HG03064 (cell line): ENCODE data around the gene PGRMC2.
"Not testable (repeated sequence)": the region's sequence is repeated elsewhere in the genome, so short reads cannot be mapped to it uniquely, and the experiment has no call there.

Experiments used
- ATAC-seq: cut with Tn5 transposase; IDR thresholded peaks from one replicate; pipeline ENCODE4 v1.9.1; 2021; ENCODE audit warnings: low read depth; ENCODE audit not compliant: unreplicated experiment

Gene PGRMC2

DNA sequence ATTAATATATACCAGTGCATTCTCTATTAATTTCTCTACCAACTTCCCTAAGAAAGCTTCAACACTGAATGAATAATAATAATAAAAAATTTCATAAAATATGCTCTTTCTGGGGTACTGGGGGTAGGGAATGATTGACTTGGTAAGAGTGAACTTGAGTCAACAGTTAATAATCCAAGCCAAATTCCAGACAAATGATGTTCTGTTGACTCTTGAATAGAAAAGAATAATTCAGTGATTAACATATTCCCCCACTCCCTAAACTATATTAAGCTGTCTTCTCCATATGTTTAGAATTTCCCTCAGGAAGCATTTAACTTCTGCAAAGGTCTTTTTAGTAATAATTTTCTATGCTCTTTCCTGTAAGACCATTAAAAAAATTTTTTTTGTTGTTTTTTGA is 12.3 kb downstream of the PGRMC2 start:
- no peak for ATAC-seq

DNA sequence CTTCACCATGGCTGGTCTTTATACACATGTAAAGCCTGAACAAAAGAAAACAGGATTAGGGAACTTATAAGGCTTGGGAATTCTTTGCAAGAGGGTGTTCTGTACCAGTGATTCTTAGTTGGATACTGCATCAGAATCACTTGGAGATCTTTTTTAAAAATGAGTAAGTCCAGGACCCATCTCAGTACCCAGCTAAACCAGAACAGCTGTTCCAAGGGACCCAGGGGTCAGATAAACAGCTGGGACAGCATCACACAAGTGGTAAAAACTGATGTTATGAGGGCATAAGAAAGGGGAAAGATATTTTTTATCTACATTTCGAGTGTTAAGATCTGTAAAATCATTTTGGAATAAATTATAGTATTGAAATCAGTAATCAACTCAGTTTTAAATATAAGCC is 16.1 kb downstream of the PGRMC2 start:
- ATAC-seq, result no peak

DNA sequence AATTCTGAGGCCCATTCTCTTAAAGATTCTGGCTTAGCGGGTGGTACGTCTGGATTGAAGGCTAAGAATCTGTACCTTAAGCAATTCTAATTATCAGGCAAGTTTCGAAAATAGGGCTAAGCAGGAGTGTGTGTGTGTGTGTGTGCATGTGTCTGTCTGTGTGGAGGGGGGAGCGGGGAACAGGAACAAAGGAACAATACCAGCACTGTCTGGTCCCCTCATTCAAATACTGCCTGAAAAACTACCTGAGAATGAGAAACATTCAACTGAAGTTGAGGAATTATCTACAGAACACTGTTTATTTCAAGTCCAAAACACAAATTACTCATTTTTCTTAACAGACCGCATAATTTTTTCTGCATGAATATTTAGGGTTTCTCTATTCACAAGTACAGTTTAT is 18.6 kb downstream of the PGRMC2 start:
- no peak for ATAC-seq

DNA sequence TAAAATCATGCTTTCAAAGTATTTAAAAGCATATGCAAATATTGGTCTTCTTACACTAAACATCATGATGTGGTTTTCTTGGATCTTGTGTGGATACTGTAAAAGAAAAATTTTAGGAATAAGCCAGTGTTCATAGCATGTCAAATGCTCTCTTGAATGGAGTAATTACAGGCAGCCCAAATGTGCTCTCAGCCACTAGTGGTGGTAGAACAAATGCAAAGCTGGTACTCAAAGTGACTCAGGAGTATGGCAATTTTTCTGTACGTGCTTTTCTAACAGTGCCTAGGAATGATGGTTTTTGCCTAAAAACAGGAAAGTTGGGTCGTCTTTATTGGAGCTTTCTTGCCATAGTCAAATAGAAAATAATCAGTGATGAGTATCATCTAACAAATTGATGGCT is 19.9 kb downstream of the PGRMC2 start:
- ATAC-seq, result no peak

DNA sequence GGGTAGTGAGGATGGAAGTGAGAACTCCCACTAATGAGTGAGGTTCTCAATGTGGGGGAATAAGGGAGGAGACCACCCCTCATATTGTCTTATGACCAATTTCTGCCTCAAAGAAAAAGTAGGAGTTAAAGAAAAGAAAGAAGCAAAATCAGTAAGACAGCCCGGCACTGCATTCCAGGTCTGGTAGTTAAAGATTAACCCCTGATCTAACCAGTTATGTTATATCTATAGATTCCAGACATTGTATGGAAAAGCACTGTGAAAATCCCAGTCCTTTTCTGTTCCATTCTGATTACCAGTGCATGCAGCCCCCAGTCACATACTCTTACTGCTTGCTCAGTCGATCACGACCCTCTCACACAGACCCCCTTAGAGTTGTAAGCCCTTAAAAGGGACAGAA is 20.4 kb downstream of the PGRMC2 start:
- not testable (repeated sequence) for ATAC-seq

DNA sequence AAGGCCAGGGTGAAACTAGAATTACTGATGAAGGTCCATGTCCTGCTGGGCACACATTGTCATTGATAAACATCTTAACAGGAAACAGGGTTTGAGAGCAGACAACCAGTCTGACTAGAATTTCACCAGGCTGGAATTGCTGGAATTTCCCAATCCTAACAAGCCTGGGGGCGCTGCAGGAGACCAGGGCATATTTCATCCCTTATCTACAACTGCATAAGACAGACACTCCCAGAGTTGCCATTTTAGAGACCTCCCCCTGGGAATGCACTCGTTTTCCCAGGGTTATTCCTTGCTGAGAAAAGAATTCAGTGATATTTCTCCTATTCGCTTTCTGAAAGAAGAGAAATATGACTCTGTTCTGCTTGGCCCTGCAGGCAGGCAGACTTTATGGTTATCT is 22.1 kb downstream of the PGRMC2 start:
- not testable (repeated sequence) for ATAC-seq

DNA sequence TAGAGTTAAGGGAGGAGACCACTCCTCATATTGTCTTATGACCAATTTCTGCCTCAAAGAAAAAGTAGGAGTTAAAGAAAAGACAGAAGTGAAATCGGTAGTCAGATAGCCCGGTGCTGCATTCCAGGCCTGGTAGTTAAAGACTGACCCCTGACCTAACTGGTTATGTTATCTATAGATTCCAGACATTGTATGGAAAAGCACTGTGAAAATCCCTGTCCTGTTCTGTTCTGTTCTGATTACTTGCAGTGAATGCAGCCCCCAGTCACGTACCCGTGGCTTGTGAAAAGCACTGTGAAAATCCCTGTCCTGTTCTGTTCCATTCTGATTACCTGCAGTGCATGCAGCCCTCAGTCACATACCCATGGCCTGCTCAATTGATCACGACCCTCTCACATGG is 27.7 kb downstream of the PGRMC2 start:
- not testable (repeated sequence) for ATAC-seq

DNA sequence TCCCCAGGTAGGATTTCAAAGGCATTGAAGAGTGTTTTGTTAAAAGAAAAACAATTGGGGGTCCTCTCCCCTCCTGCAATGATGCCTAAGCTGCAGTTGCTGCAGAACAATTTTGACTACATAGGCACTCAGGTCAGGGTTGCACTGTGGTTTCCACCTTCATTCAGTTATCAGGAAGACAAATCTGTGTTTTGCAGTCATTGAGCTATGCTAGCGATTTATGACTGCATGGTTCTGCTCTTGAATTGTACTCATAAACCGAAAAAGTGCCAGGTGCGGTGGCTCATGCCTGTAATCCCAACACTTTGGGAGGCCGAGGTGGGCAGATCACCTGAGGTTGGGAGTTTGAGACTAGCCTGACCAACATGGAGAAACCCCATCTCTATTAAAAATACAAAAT is 29.4 kb downstream of the PGRMC2 start:
- ATAC-seq, result not testable (repeated sequence)

DNA sequence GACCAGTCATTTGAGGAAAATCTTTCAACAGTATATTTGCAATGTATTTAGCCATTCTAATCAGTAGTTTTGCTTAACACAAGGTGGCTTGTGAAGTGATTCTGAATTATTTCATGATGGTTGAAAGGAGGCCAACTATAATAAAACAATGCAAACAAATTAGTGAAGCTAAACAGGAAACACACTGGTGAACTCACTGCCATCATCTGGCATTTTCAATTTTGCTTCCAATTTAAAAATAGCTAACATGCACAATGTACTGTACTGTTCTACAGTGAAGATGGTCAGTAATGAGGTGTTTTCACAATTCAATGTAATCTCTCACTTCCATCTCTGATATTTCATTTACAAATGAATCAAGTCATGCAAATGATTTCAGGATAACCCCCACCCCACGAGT is 31.1 kb downstream of the PGRMC2 start:
- no peak for ATAC-seq

DNA sequence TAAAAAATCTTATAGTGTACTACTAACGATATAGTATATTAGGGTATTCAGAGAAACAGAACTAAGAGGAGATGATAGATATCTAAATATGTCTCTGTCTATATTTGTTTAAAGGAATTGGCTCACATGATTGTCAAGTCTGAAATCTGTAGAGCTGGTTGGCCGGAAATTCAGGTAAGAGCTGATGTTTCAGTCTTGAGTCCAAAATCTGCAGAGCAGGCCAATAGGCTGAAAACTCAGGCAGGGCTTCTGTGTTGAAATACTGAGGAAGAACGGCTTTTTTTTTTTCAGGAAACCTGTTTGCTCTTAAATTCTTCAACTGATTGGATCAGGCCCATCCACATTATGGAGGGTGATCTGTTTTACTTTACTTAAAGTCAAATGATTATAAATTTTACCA is 31.7 kb downstream of the PGRMC2 start:
- ATAC-seq, result no peak

DNA sequence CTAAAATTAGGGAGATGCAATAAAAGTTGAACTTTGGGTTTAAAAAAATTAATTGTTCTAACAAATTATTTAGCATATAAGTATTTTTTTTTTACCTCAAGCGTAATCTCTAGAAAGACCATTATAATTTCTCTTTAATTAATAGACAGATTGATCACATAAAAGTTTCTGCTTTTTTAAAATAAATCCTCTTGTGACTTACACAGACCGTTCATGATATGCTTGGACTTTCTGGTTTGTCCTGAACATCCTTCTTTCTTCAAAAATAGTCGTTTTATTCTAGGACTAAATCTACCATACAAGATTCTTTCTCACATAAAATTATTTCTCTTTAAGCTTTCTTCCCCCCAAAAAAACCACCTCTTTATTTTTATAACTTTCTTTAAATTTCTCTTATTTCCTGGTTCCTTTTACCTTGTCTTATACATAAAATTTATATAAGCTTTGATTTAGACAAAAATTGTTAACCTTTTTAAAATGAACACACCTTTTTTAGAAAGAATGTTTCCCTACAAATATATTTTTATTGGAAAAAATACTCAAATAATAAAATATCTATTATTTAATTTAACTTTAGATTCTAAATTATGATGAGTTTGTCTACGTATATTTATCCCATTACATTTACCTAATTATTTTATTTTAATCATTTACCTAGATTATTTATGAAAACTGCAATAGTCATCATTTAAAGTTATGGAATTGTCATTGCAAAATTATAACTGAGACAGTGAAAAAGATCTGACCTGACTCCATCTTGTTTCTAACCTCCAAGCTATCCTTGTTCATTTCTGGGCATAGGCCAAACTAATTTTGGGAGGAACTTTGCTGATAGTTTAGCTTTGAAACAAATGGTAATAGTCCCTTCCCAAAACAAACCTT is 37.6 kb downstream of the PGRMC2 start:
- no peak for ATAC-seq

DNA sequence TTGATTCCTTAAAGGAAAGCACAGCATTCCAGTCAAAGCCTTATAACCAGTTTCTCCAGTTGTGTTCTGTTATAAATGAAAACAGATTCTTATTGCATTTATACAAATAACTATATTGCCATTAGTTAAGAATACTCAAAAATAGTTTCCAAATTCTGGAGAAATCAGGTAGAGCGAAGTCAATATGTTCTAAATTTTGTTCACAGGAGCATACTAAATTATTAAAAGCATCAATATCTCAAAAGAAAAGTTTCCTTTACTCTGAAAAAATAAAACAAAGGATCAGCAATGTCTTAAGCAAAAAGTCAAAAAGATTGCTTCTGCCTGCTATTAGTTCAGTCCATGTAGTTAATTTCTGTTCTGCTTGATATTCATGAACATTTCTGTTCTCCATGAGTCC is 39.7 kb downstream of the PGRMC2 start:
- no peak for ATAC-seq

DNA sequence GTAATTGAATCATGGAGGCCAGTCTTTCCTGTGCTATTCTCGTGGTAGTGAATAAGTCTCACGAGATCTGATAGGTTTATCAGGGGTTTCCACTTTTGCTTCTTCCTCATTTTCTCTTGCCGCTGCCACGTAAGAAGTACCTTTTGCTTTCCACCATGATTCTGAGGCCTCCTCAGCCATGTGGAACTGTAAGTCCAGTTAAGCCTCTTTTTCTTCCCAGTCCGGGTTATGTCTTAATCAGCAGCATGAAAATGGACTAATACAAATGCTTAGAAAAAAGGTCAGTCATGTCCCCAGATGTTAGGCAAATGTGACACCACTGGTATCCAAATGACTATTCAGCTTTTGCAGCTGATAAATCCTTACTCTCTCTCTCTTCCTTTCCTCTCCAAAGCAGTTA is 42.2 kb downstream of the PGRMC2 start:
- ATAC-seq, result not testable (repeated sequence)

DNA sequence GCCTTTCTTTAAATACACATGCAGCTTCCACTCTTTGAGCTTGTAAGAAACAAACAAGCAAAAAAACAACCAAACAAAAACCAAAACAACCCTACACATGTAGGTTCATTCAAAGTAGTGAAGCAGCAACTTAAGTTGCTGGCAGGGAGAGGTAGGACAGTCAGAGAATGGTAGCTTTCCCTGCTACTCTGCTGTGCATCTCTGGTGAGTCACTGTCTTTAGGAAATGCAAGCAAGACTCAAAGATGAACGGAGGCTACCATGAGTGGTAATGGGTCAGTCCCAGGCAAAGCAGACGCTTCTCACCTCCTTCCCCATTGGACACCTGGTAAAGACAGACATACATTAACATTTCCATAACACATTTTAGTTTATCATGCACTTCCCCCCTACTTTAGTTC is 43.2 kb downstream of the PGRMC2 start:
- no peak for ATAC-seq

DNA sequence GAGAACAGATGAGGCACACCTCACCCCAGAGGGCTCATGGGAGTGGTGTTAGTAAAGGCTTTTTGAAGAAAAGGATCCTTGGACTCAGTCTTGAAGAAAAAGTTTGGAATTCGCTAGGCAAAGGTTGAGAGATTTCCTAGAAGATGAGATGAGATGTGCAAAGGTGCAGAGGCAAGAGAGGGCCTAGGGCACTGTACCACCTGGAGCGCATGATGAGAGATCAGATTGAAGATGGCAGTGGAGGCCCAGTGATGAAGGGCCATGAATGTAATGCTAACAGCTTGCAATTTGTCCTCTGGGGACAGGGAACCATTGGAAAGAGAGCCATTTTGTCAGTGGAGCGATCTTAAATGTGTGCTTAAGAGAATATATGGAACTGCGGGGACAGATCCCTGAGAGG is 45.0 kb downstream of the PGRMC2 start:
- ATAC-seq, result no peak

DNA sequence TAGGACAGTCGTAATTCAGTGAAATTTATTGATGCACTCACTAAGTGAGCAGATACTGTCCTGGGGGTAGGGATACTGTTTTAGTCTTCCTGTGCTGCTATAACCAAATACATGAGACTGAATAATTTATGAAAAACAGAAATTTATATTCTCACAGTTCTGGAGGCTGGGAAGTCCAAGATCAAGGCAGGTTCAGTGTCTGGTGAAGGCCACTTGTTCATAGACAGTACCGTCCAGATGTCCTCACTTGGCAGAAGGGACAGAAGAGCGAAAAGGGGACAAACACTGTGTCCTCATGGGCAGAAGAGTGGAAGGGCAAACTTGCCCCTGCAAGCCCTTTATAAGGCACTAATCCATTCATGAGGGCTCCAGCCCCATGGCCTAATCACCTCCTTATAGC is 45.6 kb downstream of the PGRMC2 start:
- ATAC-seq, result no peak

DNA sequence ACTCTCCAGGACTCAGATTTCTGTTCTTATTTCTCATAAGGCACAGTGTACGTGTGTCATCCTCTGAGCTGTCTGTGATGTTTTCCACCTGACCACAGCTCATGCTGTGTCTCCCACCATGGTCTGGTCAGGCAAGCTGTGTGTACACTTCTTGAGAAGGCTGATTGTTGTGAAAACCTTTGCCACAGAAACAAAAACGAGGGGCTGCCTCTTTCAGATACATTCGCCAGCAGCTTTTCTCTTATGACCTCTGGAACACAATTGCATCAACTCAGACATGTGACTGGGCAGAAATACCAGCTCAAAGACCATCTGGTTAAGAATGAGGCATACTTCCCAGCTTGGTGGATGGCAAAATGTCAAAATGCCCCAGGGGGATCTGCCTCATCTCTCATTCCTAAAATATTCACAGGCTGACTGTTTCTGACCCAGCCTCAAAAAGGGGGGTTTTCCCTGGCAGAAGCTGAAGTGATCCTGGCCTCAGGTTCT is 46.1 kb downstream of the PGRMC2 start:
- ATAC-seq, result no peak

DNA sequence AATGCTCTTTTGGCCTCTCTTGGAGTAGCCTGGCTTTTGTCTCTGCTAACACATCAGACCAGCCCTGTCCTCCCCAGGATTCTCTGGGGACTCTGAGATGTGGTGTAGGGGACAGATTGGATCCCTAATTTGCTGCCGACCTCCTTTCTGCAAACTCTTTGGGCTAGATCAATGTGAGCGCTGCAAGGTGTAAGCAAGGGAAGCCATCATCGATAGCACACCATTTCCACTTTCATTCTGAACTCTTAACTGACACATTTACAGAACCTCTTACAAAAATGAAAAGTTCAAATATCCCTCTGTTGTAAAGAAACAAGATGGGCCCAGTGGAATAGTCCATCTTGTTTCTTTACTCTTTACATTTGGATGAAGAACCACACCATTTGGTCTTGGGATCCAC is 46.6 kb downstream of the PGRMC2 start:
- ATAC-seq, result no peak

DNA sequence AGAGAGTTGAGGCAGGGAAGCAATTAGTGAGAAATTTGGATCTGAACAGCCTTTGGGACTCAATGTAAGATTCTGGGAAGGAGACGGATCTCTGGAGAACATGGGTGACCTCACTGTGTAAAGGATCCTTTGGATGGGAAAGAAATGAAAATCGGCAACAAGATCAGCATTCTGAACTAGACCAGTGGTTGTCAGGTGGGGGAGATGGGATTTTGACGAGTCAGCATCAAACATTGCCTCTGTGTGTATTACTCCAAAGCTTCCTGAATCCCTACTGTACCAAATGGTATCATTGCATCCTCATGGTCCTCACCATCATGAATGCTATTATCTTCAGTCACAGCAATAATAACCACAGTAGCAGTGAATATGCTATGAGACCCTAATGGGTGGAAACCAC is 52.8 kb downstream of the PGRMC2 start:
- ATAC-seq, result no peak

DNA sequence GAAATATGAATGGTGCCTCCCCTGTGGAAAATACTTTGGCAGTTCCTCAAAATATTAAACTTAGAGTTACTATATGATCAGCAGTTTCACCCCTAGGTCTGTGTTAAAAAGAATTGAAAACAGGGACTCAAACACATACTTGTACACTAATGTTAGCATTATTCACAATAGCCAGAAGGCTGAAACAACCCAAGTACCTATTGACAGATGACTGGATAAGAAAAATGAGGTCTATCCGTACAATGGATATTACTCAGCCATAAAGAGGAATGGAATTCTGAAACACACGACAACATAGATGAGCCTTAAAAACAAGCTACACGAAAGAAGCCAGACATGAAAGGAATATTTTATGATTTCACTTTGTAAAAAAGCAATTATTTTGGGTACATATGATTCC is 54.9 kb downstream of the PGRMC2 start:
- ATAC-seq, result no peak

DNA sequence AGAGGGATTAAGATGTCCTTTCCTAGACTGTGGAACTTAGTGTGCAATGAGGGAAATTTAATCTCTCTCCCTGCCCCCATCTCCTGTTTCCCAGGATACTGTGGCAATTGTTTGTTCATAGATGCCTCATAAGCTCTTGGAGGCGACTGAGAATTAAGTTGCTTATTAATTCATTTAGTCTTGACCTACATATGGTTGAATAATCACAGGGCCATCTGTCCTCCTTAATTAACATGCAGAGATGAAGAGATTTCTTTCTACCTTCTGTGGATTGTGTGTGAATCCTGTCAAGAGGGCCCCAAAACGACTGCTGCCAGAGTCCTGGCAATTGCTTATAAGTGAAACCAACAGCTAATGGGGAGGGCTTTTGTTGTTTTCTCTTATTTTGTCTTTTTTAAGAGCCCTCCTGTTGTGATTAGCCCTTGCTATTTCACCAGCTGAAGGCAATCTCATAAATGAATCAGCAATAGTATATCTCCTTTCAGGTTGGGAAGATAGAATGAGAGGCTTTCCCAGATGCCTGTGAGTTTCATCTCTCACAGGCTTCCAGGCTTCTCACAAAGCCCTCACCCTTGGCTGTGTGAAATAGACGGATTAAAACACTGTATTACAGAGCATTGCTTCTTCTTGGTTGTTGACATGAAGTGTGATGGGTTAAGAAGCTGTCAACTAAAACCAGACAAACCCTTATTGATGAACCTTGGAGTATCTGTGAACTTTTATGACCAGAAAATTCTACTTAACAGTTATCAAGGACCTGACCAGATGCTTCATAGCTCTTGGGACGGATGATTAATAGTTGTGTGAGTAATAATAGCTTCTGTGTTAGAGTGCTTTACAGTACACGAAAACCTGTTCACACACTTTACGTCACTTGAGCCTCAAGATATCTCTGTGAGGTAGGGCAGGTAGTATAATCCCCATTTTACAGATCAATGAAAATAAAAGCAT is 58.5 kb downstream of the PGRMC2 start:
- no peak for ATAC-seq
